Muscle of arm (tissue), 12 donors: ENCODE measurements around the gene SNX14. TPM values are rescaled to one million over a fixed set of nuclear protein-coding genes. Genes with fewer than 3 reads are reported as not detected.
"Not testable (repeated sequence)": the region's sequence is repeated elsewhere in the genome, so short reads cannot be mapped to it uniquely, and the experiment has no call there.

Experiments used
- DNase-seq: peaks from one replicate; pipeline ENCODE4 v3.0.0-alpha.2; 2013
- polyA plus RNA-seq, 12 donors: library from polyadenylated mRNA; unstranded; fragments of 120-200 nt; gene quantifications; one replicate each; pipeline ENCODE4 v1.2.1, GENCODE V29; 2013; ENCODE audit not compliant: insufficient read length in 12 of 12

The SNX14 gene
- polyA plus RNA-seq, 12 donors: 30.8 to 96.1 (median 55.4) TPM; not detected in 1

DNA sequence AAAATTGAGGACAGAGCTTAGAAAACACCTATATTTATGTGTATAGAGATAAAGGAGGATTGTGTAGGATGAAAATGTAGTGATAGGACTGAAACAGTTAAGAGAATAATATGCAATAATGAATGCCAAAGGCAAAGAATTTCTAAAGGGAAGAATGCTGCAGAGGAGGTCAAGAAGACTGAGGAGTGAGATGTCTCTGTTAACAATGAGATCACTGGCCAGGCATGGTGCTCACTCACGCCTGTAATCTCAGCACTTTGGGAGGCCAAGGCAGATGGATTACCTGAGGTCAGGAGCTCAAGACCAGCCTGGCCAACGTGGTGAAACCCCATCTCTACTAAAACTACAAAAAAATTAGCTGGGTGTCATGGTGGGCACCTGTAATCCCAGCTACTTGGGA is 69.4 kb downstream of the SNX14 start:
- not testable (repeated sequence) for DNase-seq

- DNase-seq: no peak
These were observed 77.5 kb downstream of the SNX14 start for GRCh38 chr6:85516168-85516567.

GRCh38 chr6:85506441-85507093 is 87.1 kb downstream of the SNX14 start:
- DNase-seq: no peak

GRCh38 chr6:85498596-85499258 is 94.9 kb downstream of the SNX14 start:
- no peak for DNase-seq

DNA sequence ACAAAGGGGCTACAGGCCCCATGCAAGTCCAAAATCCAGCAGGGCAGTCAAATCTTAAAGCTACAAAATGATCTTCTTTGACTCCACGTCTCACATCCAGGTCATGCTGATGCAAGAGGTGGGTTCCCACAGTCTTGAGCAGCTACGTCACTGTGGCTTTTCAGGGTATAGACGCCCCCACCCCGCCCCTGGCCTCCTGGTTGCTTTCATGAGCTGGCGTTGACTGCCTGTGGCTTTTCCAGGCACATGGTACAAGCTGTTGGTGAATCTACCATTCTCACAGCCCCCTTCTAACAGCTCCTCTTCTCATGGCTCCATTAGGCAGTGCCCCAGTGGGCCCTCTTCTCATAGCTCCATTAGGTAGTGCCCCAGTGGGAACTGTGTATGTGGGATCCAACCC is 96.8 kb downstream of the SNX14 start:
- no peak for DNase-seq

- no peak for DNase-seq
These were observed 97.6 kb downstream of the SNX14 start for GRCh38 chr6:85496009-85496579.

DNA sequence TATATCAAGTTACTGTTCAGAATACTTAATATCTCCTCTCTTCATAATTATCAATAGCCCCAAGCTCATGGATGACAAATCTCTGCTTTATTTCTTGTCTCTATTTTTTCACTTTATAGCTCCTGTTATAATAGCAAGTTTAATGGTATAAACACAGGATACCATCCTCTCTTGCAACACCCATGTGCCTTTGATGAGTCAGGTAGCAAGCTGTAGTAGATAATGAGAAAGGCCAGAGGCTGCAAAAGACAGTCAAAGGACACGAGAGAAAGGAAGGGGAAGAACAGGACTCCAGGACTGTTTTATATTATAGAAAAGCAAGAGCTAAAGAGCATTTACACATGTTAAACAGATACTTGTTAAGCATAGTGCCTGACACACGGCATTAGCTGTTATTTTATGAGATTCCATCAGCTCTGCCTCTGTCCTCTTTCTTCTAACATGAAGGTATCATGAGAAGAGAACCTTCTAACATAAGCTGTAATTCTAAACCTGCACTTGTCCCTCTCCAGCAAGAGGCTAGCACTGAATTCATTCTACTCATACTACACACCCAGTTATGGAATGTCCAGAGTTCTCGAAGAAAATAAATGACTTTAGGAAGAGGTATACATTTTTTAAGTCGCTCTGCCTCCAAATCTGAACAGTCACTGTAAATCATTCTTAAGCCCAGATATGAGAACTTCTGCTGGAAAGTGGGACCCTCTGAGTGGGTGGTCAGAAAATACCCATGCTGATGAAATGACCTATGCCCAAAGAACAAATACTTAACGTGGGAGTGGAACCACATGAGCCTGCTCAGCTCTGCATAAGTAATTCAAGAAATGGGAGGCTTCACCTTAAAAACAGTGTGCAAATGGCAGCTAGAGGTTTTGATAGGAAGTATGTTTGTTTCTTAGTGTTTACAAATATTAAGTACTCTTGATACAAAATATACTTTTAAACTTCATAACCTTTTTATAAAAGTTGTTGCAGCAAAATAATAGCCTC is 98.8 kb downstream of the SNX14 start:
- no peak for DNase-seq

DNA sequence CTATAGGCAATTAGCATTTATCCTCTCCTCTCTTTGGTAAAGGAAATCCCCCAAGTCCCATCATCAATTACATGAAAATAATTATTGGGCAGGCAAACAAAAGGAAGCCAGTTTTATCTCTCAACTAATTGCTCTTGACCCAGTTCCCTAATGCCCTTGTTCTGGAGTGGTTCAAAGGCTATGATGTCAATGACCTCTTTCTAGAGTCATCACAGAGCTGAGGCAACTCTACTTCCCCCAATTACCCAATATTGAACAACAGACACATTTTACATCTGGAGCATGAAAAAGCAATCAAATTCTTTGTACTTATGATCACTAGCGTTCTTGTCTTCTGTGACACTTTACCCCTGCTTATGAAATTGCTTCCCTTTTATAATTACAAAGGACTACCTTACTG is 100.3 kb downstream of the SNX14 start:
- DNase-seq: no peak

DNA sequence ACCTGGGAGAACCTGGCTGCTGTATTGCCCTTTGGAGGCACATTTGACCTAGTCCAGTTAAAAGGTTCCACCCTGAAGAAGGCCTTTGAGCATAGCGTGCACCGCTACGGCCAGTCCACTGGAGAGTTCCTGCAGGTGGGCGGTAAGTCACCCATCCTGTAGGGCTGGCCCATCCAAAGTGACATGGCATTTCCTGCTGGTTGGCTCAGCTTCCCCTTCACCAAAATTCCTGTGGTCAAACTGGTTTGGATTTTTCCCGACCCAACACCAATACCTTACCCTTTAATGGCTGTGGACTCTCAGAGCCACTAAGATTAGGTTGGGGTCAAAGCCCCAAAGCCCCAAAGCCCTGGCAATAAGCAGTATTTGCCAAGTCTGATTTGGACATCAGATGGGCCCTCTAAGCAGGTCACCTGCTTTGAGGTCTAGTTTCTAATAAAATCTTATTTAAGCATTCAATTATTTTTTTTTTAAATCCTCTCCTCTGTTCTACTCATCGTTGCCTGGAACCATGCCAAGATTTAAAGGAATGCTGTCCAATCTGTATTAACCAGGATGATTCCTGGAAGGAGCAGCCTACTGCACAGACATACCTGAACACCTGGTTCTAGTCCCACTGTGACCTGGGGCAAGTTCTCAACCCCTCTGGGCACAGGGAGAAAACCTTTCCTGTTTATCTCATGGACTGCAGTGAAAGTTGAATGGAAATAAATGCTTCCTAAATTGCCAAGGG is 103.0 kb downstream of the SNX14 start:
- DNase-seq: no peak

DNA sequence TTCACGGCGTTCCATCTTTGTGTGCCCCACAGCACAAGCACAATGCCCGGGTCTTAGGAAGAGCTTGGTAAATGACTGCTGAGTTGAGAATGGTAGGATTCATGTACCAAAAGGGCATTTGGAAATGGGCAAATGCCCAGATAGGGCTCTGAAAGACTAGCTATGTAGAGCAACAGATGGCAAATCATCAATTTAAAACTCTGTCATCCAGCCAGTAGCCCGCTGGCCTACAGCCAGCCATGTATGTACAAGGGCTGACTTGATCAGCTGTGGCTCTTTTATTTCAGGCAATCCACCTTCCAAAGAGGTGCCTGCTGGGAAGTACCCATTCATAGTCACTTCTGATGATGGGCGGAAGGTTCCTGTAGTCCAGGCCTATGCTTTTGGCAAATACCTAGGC is 108.7 kb downstream of the SNX14 start:
- DNase-seq: no peak

GRCh38 chr6:85483846-85484245 is 109.8 kb downstream of the SNX14 start:
- no peak for DNase-seq

DNA sequence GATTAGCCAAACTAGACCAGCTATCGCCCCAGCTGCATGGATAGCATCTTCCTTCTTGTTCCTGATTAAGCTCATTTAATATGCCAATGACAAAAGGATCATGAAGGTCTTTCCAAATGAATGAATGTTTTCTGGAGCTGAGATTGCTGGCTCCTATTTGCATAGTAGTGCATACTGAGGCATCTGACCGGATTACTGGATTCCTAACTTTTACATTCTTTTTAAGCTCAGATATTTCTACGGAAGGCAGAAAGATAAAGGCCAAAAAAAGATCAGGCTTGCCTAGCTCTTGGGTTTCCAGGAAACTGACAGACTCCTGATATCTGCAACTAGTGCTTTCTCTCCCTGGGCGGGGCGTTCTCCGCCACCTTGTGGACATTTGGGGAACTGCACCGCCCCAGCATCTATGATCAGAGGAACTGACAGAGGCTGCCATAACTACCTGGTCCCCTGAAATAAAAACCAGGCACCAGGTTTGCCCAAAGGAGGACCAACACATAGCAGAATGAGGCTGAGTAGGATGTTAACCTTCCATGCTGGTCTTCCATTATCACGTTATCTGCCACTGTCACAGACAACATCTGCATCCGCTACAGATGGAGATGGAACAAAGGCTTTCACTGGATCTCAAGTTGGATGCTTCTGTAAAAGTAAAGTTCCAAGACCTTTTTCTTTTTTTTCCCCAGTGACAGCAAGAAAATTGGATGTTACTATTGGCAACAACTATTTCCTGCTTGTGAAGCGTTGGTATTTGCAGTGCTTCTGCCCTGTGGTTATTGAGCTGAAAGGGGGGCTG is 110.6 kb downstream of the SNX14 start:
- DNase-seq: peak; percentile 80

DNA sequence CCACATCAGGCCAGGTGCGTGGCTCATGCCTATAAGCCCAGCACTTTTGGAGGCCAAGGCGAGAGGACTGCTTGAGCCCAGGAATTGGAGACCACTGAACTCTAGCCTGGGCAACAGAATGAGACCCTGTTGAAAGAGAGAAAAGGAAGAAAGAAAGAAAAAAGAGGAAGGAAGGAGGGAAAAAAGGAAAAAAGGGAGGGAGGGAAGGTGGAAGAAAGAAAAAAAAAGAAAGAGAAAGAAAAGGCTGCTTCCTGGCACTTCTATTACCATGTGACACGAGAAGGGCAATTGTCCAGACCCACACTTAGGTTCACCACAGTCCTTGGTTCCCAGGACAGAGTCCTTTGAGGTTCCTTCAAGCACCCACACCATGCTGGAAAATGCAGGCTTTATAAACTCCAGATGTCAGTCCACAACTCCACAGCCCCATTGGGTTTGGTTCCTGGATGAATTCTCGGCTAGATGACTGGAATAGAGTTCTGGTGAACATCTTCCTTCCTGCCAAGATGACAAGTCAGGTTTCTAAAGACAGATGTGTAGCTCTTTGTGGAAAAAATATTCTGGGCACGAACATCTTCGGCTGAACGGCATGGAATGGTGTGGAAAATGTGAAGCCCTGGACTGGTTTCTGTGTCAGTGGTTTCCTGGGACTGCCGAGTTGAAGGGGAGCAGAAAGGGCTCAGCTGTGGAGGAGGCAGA is 111.3 kb downstream of the SNX14 start:
- DNase-seq: peak; percentile 52

GRCh38 chr6:85479208-85479607 is 114.5 kb downstream of the SNX14 start:
- DNase-seq: no peak

- DNase-seq: no peak
These were observed 117.1 kb downstream of the SNX14 start for GRCh38 chr6:85476532-85476931.

- no peak for DNase-seq
These were observed 119.9 kb downstream of the SNX14 start for GRCh38 chr6:85473748-85474147.

- DNase-seq: no peak
These were observed 120.9 kb downstream of the SNX14 start for GRCh38 chr6:85472744-85473143.

GRCh38 chr6:85470023-85470410 is 123.6 kb downstream of the SNX14 start:
- no peak for DNase-seq

DNA sequence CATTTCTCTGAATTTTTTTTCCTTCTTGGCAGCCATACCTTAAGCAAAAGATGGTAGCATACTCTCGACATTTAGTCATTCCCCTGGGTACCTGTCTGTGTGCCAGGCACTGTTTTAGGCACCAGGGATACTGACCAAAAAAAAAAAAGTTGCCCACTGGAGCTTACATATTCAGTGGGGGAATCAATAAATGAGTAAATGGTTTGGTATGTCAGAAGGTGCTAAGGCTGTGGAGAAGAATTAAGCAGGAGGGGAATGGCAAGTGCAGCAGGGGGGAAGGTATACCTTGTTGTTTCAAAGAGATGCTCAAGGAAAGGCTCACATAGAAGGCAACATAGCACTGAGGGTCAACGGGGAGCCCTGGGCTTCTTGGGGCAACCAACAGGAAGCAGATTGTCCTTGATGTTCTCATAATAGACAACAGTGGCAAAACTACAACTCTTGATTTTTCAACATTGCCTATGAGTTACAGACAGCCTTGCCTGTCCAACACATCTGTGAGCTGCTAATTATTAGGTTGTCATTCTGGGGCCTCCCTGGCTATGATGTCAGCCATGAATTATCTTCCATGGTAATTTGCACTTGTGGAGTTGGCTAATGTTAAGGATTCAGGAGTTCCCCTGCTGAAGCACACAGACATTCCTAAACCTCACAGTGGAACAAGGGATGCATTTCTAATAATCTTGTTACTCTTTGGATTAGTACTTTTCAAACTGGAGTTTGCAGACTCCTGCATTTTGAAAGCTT is 124.2 kb downstream of the SNX14 start:
- no peak for DNase-seq
